ENCODE data around the gene ZNF217.
A peak's percentile ranks its signal among the peaks of the same experiment; 100 is the strongest.
"Not testable (repeated sequence)": the region's sequence is repeated elsewhere in the genome, so short reads cannot be mapped to it uniquely, and the experiment has no call there.

Gene ZNF217

GRCh38 chr20:53593466-53594007 is at the start of gene ZNF217:
ZNF217 (minus strand) TSS chr20:53593839; CDS start chr20:53582826, 11,013 bp downstream.
- DNase-seq (ENCODE audit: low spot score) = peak; percentile 77

- DNase-seq (ENCODE audit: low spot score) = peak; percentile 95
Measured at GRCh38 chr20:53643031-53643832, 49.6 kb upstream of the ZNF217 start.

- peak; percentile 89 for DNase-seq (ENCODE audit: low spot score)
Measured at GRCh38 chr20:53642196-53643030, 48.8 kb upstream of the ZNF217 start.

DNA sequence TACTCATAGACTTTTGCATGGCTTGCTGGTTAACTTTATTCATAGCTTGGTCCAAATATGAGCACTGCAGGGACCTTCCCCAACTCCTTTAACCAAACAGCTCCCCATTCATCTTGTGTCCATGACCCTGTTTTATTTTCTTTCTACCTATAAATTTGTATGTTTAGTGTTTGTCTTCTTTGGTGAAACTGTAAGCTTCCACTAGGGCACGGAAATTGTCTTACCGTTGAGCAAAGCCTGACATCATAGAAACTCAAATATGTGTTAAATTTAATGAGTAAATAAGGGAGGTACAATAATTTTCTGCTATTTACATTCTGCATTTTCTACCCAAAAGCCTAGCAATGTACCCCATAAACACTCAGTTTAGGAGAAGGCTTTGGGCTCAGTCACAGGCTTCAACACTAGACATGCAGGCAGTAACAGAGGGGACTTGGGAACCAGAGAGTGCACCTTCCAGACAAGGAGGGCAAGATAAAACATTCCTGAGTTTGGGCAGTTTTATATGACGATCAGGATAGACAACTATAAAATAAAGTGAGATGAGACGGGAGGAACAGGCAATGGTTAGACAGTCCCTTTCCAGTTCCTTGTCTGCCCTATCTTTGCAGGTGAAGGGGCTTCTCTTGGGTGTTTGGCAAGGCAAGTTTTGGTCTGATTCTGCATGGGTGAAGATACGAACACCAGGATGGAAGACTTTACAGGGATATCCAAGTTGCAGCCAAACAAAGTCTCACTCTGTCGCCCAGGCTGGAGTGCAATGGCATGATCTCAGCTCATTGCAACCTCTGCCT is 46.2 kb upstream of the ZNF217 start:
- DNase-seq (ENCODE audit: low spot score) = no peak

- no peak for DNase-seq (ENCODE audit: low spot score)
Measured at GRCh38 chr20:53639128-53639527, 45.5 kb upstream of the ZNF217 start.

DNA sequence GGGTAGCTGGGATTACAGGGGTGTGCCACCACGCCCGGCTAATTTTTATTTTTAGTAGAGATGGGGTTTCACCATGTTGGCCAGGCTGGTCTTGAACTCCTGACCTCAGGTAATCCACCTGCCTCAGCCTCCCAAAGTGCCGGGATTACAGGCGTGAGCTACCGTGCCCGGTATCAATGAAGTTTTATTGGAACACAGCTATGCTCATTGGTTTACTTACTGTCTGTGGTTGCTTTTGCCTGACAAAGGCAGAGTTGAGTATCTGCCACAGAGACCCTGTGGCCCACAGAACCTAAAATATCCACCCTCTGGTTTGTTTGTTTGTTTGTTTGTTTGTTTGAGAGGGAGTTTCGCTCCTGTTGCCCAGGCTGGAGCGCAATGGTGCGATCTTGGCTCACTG is 43.7 kb upstream of the ZNF217 start:
- DNase-seq (ENCODE audit: low spot score) = not testable (repeated sequence)

DNA sequence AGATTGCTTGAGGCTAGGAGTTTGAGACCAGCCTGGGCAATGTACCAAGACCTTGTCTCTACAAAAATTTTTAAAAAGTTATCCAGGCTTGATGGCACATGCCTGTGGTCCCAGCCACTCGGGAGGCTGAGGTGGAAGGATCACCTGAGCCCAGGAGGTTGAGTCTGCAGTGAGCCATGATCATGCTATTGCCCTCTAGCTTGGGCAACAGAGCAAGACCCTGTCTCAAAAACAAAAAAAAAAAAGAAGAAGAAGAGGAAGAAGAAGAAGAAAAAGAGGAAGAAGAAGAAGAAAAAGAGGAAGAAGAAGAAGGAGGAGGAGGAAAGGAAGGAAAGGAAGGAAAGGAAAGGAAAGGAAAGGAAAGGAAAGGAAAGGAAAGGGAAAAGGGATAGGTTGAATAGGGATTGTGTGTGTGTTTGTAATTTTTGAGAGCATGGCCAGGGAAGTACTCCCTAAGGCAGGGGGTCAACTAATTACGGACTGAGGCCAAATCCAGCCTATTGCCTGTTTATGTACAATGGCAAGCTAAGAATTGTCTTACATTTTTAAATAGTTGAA is 43.0 kb upstream of the ZNF217 start:
- no peak for DNase-seq (ENCODE audit: low spot score)

DNA sequence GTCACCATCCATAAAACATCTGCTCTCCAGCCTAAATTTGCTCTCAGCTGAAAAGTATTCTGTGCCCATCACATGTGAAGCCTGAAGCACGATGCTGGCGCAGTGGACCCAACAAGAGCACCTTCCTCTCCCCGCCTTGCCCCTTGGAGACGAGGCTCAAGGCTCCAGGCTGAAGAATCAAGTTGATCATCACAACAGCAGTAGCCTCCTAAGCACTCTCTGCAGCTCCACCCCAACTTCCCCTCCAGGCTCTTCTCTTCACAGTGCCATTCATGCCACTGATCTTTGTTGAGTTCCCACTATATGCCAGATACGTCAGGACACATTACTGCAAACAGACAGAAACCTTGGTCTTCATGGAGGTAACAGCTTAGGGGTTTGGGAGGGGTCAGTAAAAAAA is 41.6 kb upstream of the ZNF217 start:
- no peak for DNase-seq (ENCODE audit: low spot score)

GRCh38 chr20:53631909-53632662 is 38.4 kb upstream of the ZNF217 start:
- DNase-seq (ENCODE audit: low spot score) = no peak

DNA sequence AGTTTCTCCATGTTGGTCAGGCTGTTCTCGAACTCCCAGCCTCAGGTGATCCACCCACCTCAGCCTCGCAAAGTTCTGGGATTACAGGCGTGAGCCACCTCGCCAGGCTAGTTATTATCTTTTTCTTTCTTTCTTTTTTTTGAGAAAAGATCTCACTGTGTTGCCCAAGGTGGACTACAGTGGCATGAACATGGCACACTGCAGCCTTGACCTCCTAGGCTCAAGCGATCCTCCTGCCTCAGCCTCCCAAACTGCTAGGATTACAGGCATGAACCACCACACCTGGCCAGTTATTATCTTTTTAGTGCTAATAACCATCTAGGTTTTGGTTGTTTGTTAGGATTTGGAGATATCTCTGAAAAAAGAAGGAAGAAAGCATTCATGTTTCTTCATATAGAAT is 35.8 kb upstream of the ZNF217 start:
- DNase-seq (ENCODE audit: low spot score) = no peak

GRCh38 chr20:53628758-53629157 is 35.1 kb upstream of the ZNF217 start:
- not testable (repeated sequence) for DNase-seq (ENCODE audit: low spot score)

DNA sequence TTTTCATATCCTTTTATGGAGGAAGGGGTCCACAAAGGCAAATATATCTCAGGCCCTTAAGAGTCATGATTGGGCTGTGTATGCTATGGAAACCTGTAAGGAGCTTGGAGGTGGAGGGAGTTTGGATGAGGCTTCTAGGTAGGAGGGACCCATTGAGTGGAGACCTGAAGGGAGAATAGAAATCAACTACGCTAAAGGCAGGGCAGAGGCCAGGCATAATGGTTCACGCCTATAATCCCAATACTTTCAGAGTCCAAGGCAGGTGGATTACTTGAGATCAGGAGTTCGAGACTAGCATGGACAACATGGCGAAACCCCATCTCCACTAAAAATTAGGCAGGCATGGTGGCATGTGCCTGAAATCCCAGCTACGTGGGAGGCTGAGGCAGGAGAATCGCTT is 34.4 kb upstream of the ZNF217 start:
- DNase-seq (ENCODE audit: low spot score) = no peak

- not testable (repeated sequence) for DNase-seq (ENCODE audit: low spot score)
Measured at GRCh38 chr20:53627001-53627400, 33.4 kb upstream of the ZNF217 start.

GRCh38 chr20:53626584-53626983 is 32.9 kb upstream of the ZNF217 start:
- DNase-seq (ENCODE audit: low spot score) = no peak

DNA sequence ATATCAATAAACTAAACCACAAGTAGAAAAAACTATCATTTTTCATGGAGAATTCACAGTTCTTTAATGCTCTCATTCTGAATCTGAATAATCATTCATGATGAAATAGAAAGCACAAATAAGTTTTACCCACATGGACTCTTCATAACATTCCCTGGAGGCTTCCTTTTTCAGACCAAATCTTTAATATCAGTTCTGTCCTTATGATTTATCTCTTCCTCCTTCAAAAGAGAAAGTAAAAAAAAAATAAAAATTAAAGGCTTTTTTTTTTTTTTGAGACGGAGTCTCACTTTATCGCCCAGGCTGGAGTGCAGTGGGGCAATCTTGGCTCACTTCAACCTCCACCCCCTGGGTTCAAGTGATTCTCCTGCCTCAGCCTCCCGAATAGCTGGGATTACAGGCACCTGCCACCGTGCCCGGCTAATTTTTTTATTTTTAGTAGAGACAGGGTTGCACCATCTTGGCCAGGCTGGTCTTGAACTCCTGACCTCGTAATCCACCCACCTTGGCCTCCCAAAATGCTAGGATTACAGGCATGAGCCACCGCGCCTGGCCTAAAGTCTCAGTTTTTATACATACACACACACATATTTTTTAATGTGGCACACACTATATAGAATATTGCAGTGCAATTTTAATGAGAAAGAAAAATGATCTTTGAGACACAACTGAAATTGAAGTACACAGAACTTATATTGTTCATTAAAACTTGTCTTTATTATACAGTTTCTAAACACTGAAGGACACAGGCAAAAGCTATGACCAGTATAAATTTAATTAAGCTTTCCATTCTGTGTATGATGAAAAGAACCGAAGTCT is 31.9 kb upstream of the ZNF217 start:
- DNase-seq (ENCODE audit: low spot score) = no peak

DNA sequence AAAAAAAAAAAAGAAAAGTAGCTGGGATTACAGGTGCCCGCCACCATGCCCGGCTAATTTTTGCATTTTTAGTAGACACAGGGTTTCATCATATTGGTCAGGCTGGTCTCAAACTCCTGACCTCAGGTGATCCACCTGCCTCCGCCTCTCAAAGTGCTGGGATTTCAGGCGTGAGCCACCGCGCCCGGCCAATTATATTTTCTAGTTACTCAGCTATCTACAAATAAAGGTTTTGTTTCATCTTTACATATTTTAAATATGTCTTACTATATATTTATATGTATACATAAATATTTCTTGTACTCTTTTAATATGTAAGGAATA is 31.2 kb upstream of the ZNF217 start:
- DNase-seq (ENCODE audit: low spot score) = not testable (repeated sequence)

GRCh38 chr20:53623454-53624211 is 30.0 kb upstream of the ZNF217 start:
- peak; percentile 94 for DNase-seq (ENCODE audit: low spot score)

- no peak for DNase-seq (ENCODE audit: low spot score)
Measured at GRCh38 chr20:53623134-53623453, 29.5 kb upstream of the ZNF217 start.

GRCh38 chr20:53622247-53623133 is 28.9 kb upstream of the ZNF217 start:
- peak; percentile 28 for DNase-seq (ENCODE audit: low spot score)
